ENCODE measurements around the gene ZBTB38. TPM values are rescaled to one million over a fixed set of nuclear protein-coding genes. Genes with fewer than 3 reads are reported as not detected.
A peak's percentile ranks its signal among the peaks of the same experiment; 100 is the strongest.

Gene ZBTB38
- total and polyA plus RNA-seq, 2 of the 13 experiments (the other 11 are each of a cell fraction or from before 2014, with no cell fraction given), result 26.8 to 51.7 TPM

- 0 out of 2 replicates have a peak, but pooled peaks have one; percentile 83 for TF ChIP-seq ZNF280D (CRISPR knock-in tag; IDR thresholded peaks at IDR 0.05)
- TF ChIP-seq ZBTB1 (CRISPR knock-in tag; IDR thresholded peaks at IDR 0.05; ENCODE audit: borderline replicate concordance), result no peak
- TF ChIP-seq TRAFD1 (CRISPR knock-in tag; IDR thresholded peaks at IDR 0.05; ENCODE audit: borderline replicate concordance), result no peak
- peak; percentile 70; the same call in 1 of the 2 replicates for TF ChIP-seq TCF7L2 (IDR thresholded peaks at IDR 0.05; ENCODE audit: low read depth, low read length)
- TF ChIP-seq ZNF841 (CRISPR knock-in tag; IDR thresholded peaks at IDR 0.05; ENCODE audit: borderline replicate concordance), result no peak
- TF ChIP-seq SMARCC2 (IDR thresholded peaks at IDR 0.05), result no peak
- no peak for TF ChIP-seq ZNF343 (CRISPR knock-in tag; IDR thresholded peaks at IDR 0.05)
- TF ChIP-seq THAP7 (CRISPR knock-in tag; IDR thresholded peaks at IDR 0.05), result no peak
- peak; percentile 28; the same call in 1 of the 2 replicates for TF ChIP-seq ZNF281 (CRISPR knock-in tag; IDR thresholded peaks at IDR 0.05; ENCODE audit: borderline replicate concordance)
- TF ChIP-seq HNRNPLL (IDR thresholded peaks at IDR 0.05; ENCODE audit: low read depth, low read length, poor library complexity, severe bottlenecking), result no peak
- TF ChIP-seq DMTF1 (CRISPR knock-in tag; IDR thresholded peaks at IDR 0.05), result no peak
- no peak; the same call in 1 of the 2 replicates for TF ChIP-seq HINFP (CRISPR knock-in tag; IDR thresholded peaks at IDR 0.05; ENCODE audit: low read depth)
- TF ChIP-seq HBP1 (CRISPR knock-in tag; IDR thresholded peaks at IDR 0.05; ENCODE audit: low read depth), result peak; percentile 53; the same call in 1 of the 2 replicates
Measured at GRCh38 chr3:141360888-141361598, 7.3 kb upstream of the ZBTB38 start (continued).

All from HepG2 (cell line).